OCI-LY1 (cell line): ENCODE data around the gene ARIH1.

Source experiments
- H2AFZ ChIP-seq: fragments of 200-600 bp; sonication (generic), shearing (Covaris generic); 2 replicates; pipeline ENCODE4 v1.6.0; 2014; ENCODE audit warnings: antibody characterized with exemption, mild to moderate bottlenecking, low read length
- H3F3A ChIP-seq: fragments of 200-600 bp; sonication (generic), shearing (Covaris generic); 2 replicates; pipeline ENCODE4 v1.6.0; 2014; ENCODE audit warnings: mild to moderate bottlenecking, antibody characterized with exemption, low read length, moderate library complexity; ENCODE audit not compliant: insufficient read depth
- H3K27ac ChIP-seq: fragments of 200-600 bp; sonication (generic); 2 replicates; pipeline ENCODE4 v1.5.1; 2014; ENCODE audit warnings: low read length, mixed run types, mild to moderate bottlenecking, low read depth; ENCODE audit not compliant: poor library complexity, severe bottlenecking
- H3K27me3 ChIP-seq: fragments of 200-600 bp; sonication (generic); 2 replicates; pipeline ENCODE4 v1.6.0; 2014; ENCODE audit warnings: antibody characterized with exemption, mild to moderate bottlenecking, low read length, moderate library complexity; ENCODE audit not compliant: insufficient read depth
- H3K36me3 ChIP-seq: fragments of 200-600 bp; sonication (generic); 2 replicates; pipeline ENCODE4 v1.6.1; 2014; ENCODE audit warnings: mild to moderate bottlenecking, antibody characterized with exemption, low read length, moderate library complexity, mixed read lengths; ENCODE audit not compliant: insufficient read depth
- H3K4me1 ChIP-seq: fragments of 200-600 bp; sonication (generic); 2 replicates; pipeline ENCODE4 v1.5.1; 2014; ENCODE audit warnings: mild to moderate bottlenecking, low read length, moderate library complexity; ENCODE audit not compliant: insufficient read depth, severe bottlenecking
- H3K4me2 ChIP-seq: fragments of 200-600 bp; sonication (generic), shearing (Covaris generic); 2 replicates; pipeline ENCODE4 v1.6.1; 2014; ENCODE audit warnings: low read length
- H3K4me3 ChIP-seq: fragments of 200-600 bp; sonication (generic); 2 replicates; pipeline ENCODE4 v1.5.1; 2014; ENCODE audit warnings: low read length, low read depth, mild to moderate bottlenecking, mixed read lengths; ENCODE audit not compliant: poor library complexity, severe bottlenecking
- H3K79me2 ChIP-seq: fragments of 200-600 bp; shearing (Covaris generic); 2 replicates; pipeline ENCODE4 v1.6.1; 2016; ENCODE audit warnings: mixed run types, low read length, mixed read lengths; ENCODE audit not compliant: insufficient read depth
- H3K9ac ChIP-seq: fragments of 200-600 bp; sonication (generic), shearing (Covaris generic); 2 replicates; pipeline ENCODE4 v1.6.1; 2014; ENCODE audit warnings: mild to moderate bottlenecking, low read length, mixed read lengths
- H3K9me2 ChIP-seq: fragments of 200-600 bp; sonication (generic), shearing (Covaris generic); 2 replicates; pipeline ENCODE4 v1.6.1; 2014; ENCODE audit warnings: low read depth, mild to moderate bottlenecking, low read length, mixed read lengths
- H3K9me3 ChIP-seq: fragments of 200-600 bp; shearing (Covaris generic); 2 replicates; pipeline ENCODE4 v1.6.1; 2014; ENCODE audit warnings: low read length, mixed read lengths
- H4K20me1 ChIP-seq: fragments of 200-600 bp; sonication (generic), shearing (Covaris generic); 2 replicates; pipeline ENCODE4 v1.6.0; 2016; ENCODE audit warnings: mild to moderate bottlenecking, low read length; ENCODE audit not compliant: insufficient read depth
- EZH2 ChIP-seq: fragments of 200-600 bp; sonication (generic), shearing (Covaris generic); IDR thresholded peaks from 2 replicates; pipeline ENCODE4 v1.8.0; 2017; ENCODE audit warnings: borderline replicate concordance, mixed run types, mild to moderate bottlenecking, antibody characterized with exemption, low read length, moderate library complexity, mixed read lengths
- TF ChIP-seq, protein P1 (sequence below): fragments of 200-600 bp; sonication (generic), shearing (Covaris generic); IDR thresholded peaks from 2 replicates; pipeline ENCODE4 v1.5.1; 2017; ENCODE audit warnings: mild to moderate bottlenecking, antibody characterized with exemption, low read length, moderate library complexity, mixed read lengths

The ARIH1 gene

DNA sequence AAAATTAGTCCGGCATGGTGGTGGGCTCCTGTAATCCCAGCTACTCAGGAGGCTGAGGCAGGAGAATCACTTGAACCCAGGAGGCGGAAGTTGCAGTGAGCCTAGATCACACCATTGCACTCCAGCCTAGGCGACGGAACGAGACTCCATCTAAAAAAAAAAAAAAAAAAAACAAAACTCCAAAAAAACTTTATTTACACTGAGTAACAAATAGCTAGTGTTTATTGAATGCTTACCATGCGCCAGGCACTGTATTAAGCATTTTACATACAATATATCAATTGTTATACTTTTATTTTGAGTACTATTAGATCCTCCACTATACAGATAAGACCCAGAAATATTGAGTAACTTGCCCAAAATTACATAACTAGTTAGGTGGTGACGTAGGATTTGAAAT lies 17.4 kb upstream of the ARIH1 start:
- TF ChIP-seq, protein P1, sequence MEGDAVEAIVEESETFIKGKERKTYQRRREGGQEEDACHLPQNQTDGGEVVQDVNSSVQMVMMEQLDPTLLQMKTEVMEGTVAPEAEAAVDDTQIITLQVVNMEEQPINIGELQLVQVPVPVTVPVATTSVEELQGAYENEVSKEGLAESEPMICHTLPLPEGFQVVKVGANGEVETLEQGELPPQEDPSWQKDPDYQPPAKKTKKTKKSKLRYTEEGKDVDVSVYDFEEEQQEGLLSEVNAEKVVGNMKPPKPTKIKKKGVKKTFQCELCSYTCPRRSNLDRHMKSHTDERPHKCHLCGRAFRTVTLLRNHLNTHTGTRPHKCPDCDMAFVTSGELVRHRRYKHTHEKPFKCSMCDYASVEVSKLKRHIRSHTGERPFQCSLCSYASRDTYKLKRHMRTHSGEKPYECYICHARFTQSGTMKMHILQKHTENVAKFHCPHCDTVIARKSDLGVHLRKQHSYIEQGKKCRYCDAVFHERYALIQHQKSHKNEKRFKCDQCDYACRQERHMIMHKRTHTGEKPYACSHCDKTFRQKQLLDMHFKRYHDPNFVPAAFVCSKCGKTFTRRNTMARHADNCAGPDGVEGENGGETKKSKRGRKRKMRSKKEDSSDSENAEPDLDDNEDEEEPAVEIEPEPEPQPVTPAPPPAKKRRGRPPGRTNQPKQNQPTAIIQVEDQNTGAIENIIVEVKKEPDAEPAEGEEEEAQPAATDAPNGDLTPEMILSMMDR = no peak
- Histone ChIP-seq H3K27me3 (no peaks in the 10 kb centered on the region; the same call in 1 of the 2 replicates), H3K79me2 (no peaks in the 10 kb centered on the region), H3K9ac (no peak overlapping the region), H3K4me2 (no peak overlapping the region), H3F3A (no peaks in the 10 kb centered on the region), H3K4me1 (peaks cover 5% of the 10 kb centered on the region), H3K36me3 (no peaks in the 10 kb centered on the region), H3K27ac (no peak overlapping the region), H3K4me3 (no peak overlapping the region), H3K9me3 (no peaks in the 10 kb centered on the region), H2AFZ (no peak overlapping the region), H3K9me2 (no peaks in the 10 kb centered on the region), H4K20me1 (no peaks in the 10 kb centered on the region)

- no peaks in the 10 kb centered on the region for H3K27me3 ChIP-seq
- H2AFZ ChIP-seq = no peak overlapping the region
- H3F3A ChIP-seq = no peaks in the 10 kb centered on the region
- no peaks in the 10 kb centered on the region for H3K9me2 ChIP-seq
- H3K27ac ChIP-seq = no peak overlapping the region
- no peaks in the 10 kb centered on the region for H3K36me3 ChIP-seq
- H3K4me2 ChIP-seq = no peak overlapping the region
- H3K9ac ChIP-seq = no peak overlapping the region
- H3K9me3 ChIP-seq = no peaks in the 10 kb centered on the region
- H3K4me3 ChIP-seq = no peak overlapping the region
- no peaks in the 10 kb centered on the region for H4K20me1 ChIP-seq
- TF ChIP-seq, protein P1 = no peak
- TF ChIP-seq EZH2 = no peak
- no peaks in the 10 kb centered on the region for H3K79me2 ChIP-seq
- peaks cover 13% of the 10 kb centered on the region for H3K4me1 ChIP-seq
Measured at GRCh38 chr15:72460402-72460801, 13.7 kb upstream of the ARIH1 start.

GRCh38 chr15:72463702-72464101 lies 10.4 kb upstream of the ARIH1 start:
- no peak overlapping the region for H3K4me3 ChIP-seq
- no peaks in the 10 kb centered on the region for H4K20me1 ChIP-seq
- no peaks in the 10 kb centered on the region for H3K9me3 ChIP-seq
- no peak overlapping the region for H3K27ac ChIP-seq
- H3K36me3 ChIP-seq = no peaks in the 10 kb centered on the region
- H3K4me1 ChIP-seq = peaks cover 13% of the 10 kb centered on the region
- no peak overlapping the region for H2AFZ ChIP-seq
- H3K9ac ChIP-seq = no peak overlapping the region
- TF ChIP-seq, protein P1 = no peak
- no peak for TF ChIP-seq EZH2
- no peaks in the 10 kb centered on the region for H3K27me3 ChIP-seq
- H3K79me2 ChIP-seq = no peaks in the 10 kb centered on the region
- H3K9me2 ChIP-seq = no peaks in the 10 kb centered on the region
- no peak overlapping the region for H3K4me2 ChIP-seq
- H3F3A ChIP-seq = no peaks in the 10 kb centered on the region
